HEK293 (cell line): ENCODE measurements around the gene SPATA25.

Experiments used
- OSR2 ChIP-seq: fragments of 450-650 bp; formaldehyde crosslinking; IDR thresholded peaks from 2 replicates; pipeline ENCODE4 v1.5.1; 2016; ENCODE audit warnings: missing biosample characterization, missing genetic modification characterization
- OVOL3 ChIP-seq: fragments of 450-650 bp; formaldehyde crosslinking; IDR thresholded peaks from 2 replicates; pipeline ENCODE4 v1.5.1; 2016; ENCODE audit warnings: missing biosample characterization, missing genetic modification characterization
- PRDM6 ChIP-seq: fragments of 450-650 bp; formaldehyde crosslinking; IDR thresholded peaks from 2 replicates; pipeline ENCODE4 v1.5.1; 2017; ENCODE audit warnings: missing biosample characterization, missing genetic modification characterization
- REST ChIP-seq: fragments of 450-650 bp; formaldehyde crosslinking; IDR thresholded peaks from 2 replicates; pipeline ENCODE4 v1.5.1; 2016; ENCODE audit warnings: missing biosample characterization, missing genetic modification characterization
- SP2 ChIP-seq: fragments of 450-650 bp; formaldehyde crosslinking; IDR thresholded peaks from 2 replicates; pipeline ENCODE4 v1.5.1; 2016; ENCODE audit warnings: missing biosample characterization, missing genetic modification characterization
- YY1 ChIP-seq: fragments of 450-650 bp; formaldehyde crosslinking; IDR thresholded peaks from 2 replicates; pipeline ENCODE4 v1.5.1; 2018; ENCODE audit warnings: missing biosample characterization, missing genetic modification characterization
- ZBTB7A ChIP-seq: fragments of 450-650 bp; formaldehyde crosslinking; IDR thresholded peaks from 2 replicates; pipeline ENCODE4 v1.5.1; 2016; ENCODE audit warnings: low read depth, missing biosample characterization, missing genetic modification characterization
- ZBTB8A ChIP-seq: fragments of 450-650 bp; formaldehyde crosslinking; IDR thresholded peaks from 2 replicates; pipeline ENCODE4 v1.5.1; 2016; ENCODE audit warnings: missing biosample characterization, missing genetic modification characterization
- ZFP41 ChIP-seq: fragments of 450-650 bp; formaldehyde crosslinking; IDR thresholded peaks from 2 replicates; pipeline ENCODE4 v1.5.1; 2016; ENCODE audit warnings: missing biosample characterization, missing genetic modification characterization, borderline replicate concordance
- ZNF114 ChIP-seq: fragments of 450-650 bp; formaldehyde crosslinking; IDR thresholded peaks from 2 replicates; pipeline ENCODE4 v1.5.0; 2017; ENCODE audit warnings: missing biosample characterization, missing genetic modification characterization
- ZNF146 ChIP-seq: fragments of 450-650 bp; formaldehyde crosslinking; IDR thresholded peaks from 2 replicates; pipeline ENCODE4 v1.5.1; 2016; ENCODE audit warnings: missing biosample characterization, missing genetic modification characterization
- ZNF157 ChIP-seq: fragments of 450-650 bp; formaldehyde crosslinking; IDR thresholded peaks from 2 replicates; pipeline ENCODE4 v1.5.1; 2016; ENCODE audit warnings: missing biosample characterization, missing genetic modification characterization
- ZNF211 ChIP-seq: fragments of 450-650 bp; formaldehyde crosslinking; IDR thresholded peaks from 2 replicates; pipeline ENCODE4 v1.5.1; 2016; ENCODE audit warnings: low read depth, missing biosample characterization, missing genetic modification characterization
- ZNF292 ChIP-seq: fragments of 450-650 bp; formaldehyde crosslinking; IDR thresholded peaks from 2 replicates; pipeline ENCODE4 v1.5.1; 2016; ENCODE audit warnings: low read depth, missing biosample characterization, missing genetic modification characterization, borderline replicate concordance
- ZNF350 ChIP-seq: fragments of 450-650 bp; formaldehyde crosslinking; IDR thresholded peaks from 2 replicates; pipeline ENCODE4 v1.5.0; 2017; ENCODE audit warnings: missing biosample characterization, mild to moderate bottlenecking, missing genetic modification characterization
- ZNF426 ChIP-seq: fragments of 450-650 bp; formaldehyde crosslinking; IDR thresholded peaks from 2 replicates; pipeline ENCODE4 v1.5.1; 2017; ENCODE audit warnings: missing biosample characterization, missing genetic modification characterization, mild to moderate bottlenecking, inconsistent platforms, moderate library complexity
- ZNF513 ChIP-seq: fragments of 450-650 bp; IDR thresholded peaks from 2 replicates; pipeline ENCODE4 v1.5.1; 2018; ENCODE audit warnings: missing biosample characterization, missing genetic modification characterization
- ZNF530 ChIP-seq: fragments of 450-650 bp; formaldehyde crosslinking; IDR thresholded peaks from 2 replicates; pipeline ENCODE4 v1.5.1; 2016; ENCODE audit warnings: low read depth, missing biosample characterization, missing genetic modification characterization
- ZNF600 ChIP-seq: fragments of 450-650 bp; formaldehyde crosslinking; IDR thresholded peaks from 2 replicates; pipeline ENCODE4 v1.5.1; 2016; ENCODE audit warnings: missing biosample characterization, missing genetic modification characterization
- ZNF664 ChIP-seq: fragments of 450-650 bp; formaldehyde crosslinking; IDR thresholded peaks from 2 replicates; pipeline ENCODE4 v1.5.1; 2016; ENCODE audit warnings: missing biosample characterization, missing genetic modification characterization
- ZNF692 ChIP-seq: fragments of 450-650 bp; formaldehyde crosslinking; IDR thresholded peaks from 2 replicates; pipeline ENCODE4 v1.5.1; 2016; ENCODE audit warnings: missing biosample characterization, missing genetic modification characterization
- ZNF701 ChIP-seq: fragments of 450-650 bp; formaldehyde crosslinking; IDR thresholded peaks from 2 replicates; pipeline ENCODE4 v1.5.1; 2016; ENCODE audit warnings: missing biosample characterization, missing genetic modification characterization
- ZNF776 ChIP-seq: fragments of 450-650 bp; formaldehyde crosslinking; IDR thresholded peaks from 2 replicates; pipeline ENCODE4 v1.5.0; 2017; ENCODE audit warnings: missing biosample characterization, missing genetic modification characterization, borderline replicate concordance
- ZNF792 ChIP-seq: fragments of 450-650 bp; formaldehyde crosslinking; IDR thresholded peaks from 2 replicates; pipeline ENCODE4 v1.5.1; 2016; ENCODE audit warnings: missing biosample characterization, missing genetic modification characterization
- ZNF843 ChIP-seq: fragments of 450-650 bp; formaldehyde crosslinking; IDR thresholded peaks from 2 replicates; pipeline ENCODE4 v1.5.1; 2016; ENCODE audit warnings: missing biosample characterization, missing genetic modification characterization
- ZSCAN4 ChIP-seq: fragments of 450-650 bp; formaldehyde crosslinking; IDR thresholded peaks from 2 replicates; pipeline ENCODE4 v1.5.1; 2017; ENCODE audit warnings: missing biosample characterization, missing genetic modification characterization
- ZSCAN5A ChIP-seq: fragments of 450-650 bp; formaldehyde crosslinking; IDR thresholded peaks from 2 replicates; pipeline ENCODE4 v1.5.1; 2016; ENCODE audit warnings: missing biosample characterization, missing genetic modification characterization

Gene SPATA25

GRCh38 chr20:45934586-45935415, 47.4 kb upstream of the SPATA25 start, which contains the start of gene PCIF1 (continued):
- TF ChIP-seq REST (tag by site-specific recombination) (peak; percentile 66), ZBTB7A (tag by site-specific recombination) (peak; percentile 78), ZFP41 (tag by site-specific recombination) (no peak), ZNF600 (tag by site-specific recombination) (peak; percentile 67), ZNF664 (no peak), ZSCAN4 (tag by site-specific recombination) (0 out of 2 replicates have a peak, but pooled peaks have one; percentile 29), ZNF114 (tag by site-specific recombination) (no peak), ZNF157 (no peak), ZNF792 (tag by site-specific recombination) (no peak), PRDM6 (tag by site-specific recombination) (no peak), ZNF426 (tag by site-specific recombination) (no peak), ZNF701 (tag by site-specific recombination) (no peak), ZNF513 (tag by site-specific recombination) (no peak), ZNF292 (tag by site-specific recombination) (no peak), ZBTB8A (tag by site-specific recombination) (peak; percentile 81), ZNF350 (tag by site-specific recombination) (no peak), SP2 (tag by site-specific recombination) (peak; percentile 82), ZNF776 (no peak), ZSCAN5A (tag by site-specific recombination) (peak; percentile 92), ZNF530 (tag by site-specific recombination) (no peak), OSR2 (tag by site-specific recombination) (no peak), ZNF843 (tag by site-specific recombination) (0 out of 2 replicates have a peak, but pooled peaks have one; percentile 30), ZNF211 (no peak), ZNF692 (tag by site-specific recombination) (peak; percentile 94), YY1 (tag by site-specific recombination) (peak; percentile 100), OVOL3 (tag by site-specific recombination) (peak; percentile 80; the same call in 1 of the 2 replicates), ZNF146 (tag by site-specific recombination) (peak; percentile 46; the same call in 1 of the 2 replicates)
